Measurements from ENCODE around the gene SPACA7.

DNA sequence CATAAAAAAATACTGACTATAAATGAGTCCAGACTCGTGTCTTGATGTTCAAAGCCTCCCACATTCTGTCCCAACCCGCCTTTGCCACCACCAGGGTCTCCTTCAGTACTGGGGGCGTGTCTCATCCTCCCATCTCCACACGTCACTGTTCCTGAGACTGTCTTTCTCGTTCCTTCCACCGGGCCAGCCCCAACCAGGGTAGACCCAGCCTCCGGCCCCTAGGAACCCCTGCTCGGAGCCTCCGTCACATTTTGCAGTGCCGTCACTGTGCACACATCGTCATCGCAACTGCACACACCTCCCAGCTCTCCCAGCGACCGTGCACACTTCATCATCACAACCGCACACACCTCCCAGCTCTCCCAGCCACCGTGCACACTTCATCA is 73.4 kb downstream of the SPACA7 start:
- TF ChIP-seq ZNF70 (CRISPR knock-in tag; IDR thresholded peaks at IDR 0.05) (no peak), CREB5 (CRISPR knock-in tag; IDR thresholded peaks at IDR 0.05; ENCODE audit: low read depth) (no peak), POU6F1 (CRISPR knock-in tag; IDR thresholded peaks at IDR 0.05; ENCODE audit: borderline replicate concordance, low read depth) (no peak), ARNTL (CRISPR knock-in tag; IDR thresholded peaks at IDR 0.05; ENCODE audit: borderline replicate concordance, low read depth) (no peak), RARB (CRISPR knock-in tag; IDR thresholded peaks at IDR 0.05) (no peak), PPARA (CRISPR knock-in tag; IDR thresholded peaks at IDR 0.05; ENCODE audit: borderline replicate concordance) (no peak), BACH2 (CRISPR knock-in tag; IDR thresholded peaks at IDR 0.05; ENCODE audit: borderline replicate concordance) (no peak), OSR1 (CRISPR knock-in tag; IDR thresholded peaks at IDR 0.05) (no peak), ZNF8 (CRISPR knock-in tag; IDR thresholded peaks at IDR 0.05) (no peak), ZFP30 (CRISPR knock-in tag; IDR thresholded peaks at IDR 0.05) (no peak), TOX (CRISPR knock-in tag; IDR thresholded peaks at IDR 0.05; ENCODE audit: borderline replicate concordance) (no peak)
- TF ChIP-seq, protein P1, sequence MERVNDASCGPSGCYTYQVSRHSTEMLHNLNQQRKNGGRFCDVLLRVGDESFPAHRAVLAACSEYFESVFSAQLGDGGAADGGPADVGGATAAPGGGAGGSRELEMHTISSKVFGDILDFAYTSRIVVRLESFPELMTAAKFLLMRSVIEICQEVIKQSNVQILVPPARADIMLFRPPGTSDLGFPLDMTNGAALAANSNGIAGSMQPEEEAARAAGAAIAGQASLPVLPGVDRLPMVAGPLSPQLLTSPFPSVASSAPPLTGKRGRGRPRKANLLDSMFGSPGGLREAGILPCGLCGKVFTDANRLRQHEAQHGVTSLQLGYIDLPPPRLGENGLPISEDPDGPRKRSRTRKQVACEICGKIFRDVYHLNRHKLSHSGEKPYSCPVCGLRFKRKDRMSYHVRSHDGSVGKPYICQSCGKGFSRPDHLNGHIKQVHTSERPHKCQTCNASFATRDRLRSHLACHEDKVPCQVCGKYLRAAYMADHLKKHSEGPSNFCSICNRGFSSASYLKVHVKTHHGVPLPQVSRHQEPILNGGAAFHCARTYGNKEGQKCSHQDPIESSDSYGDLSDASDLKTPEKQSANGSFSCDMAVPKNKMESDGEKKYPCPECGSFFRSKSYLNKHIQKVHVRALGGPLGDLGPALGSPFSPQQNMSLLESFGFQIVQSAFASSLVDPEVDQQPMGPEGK (CRISPR knock-in tag; IDR thresholded peaks at IDR 0.05; ENCODE audit: borderline replicate concordance), result no peak

Data from SK-N-SH treated with all-trans-retinoic acid at 6 μM for 48 hours (cell line).